ENCODE data around the gene RNF217. TPM values are rescaled to one million over a fixed set of nuclear protein-coding genes. Genes with fewer than 3 reads are reported as not detected.
A peak's percentile ranks its signal among the peaks of the same experiment; 100 is the strongest.

Gene RNF217
- total RNA-seq, 6 donors from 2014 or later, result 14.6 to 55.5 (median 31.9) TPM

- H3K27me3 ChIP-seq, result no peaks in the 10 kb centered on the region
- H3K4me1 ChIP-seq, result peaks cover 0 to 5% (median under 1%) of the 10 kb centered on the region in 4 donors
- no peaks in the 10 kb centered on the region for H3K36me3 ChIP-seq
- no peaks in the 10 kb centered on the region for H3K9me3 ChIP-seq
- no peak overlapping the region for H3K4me3 ChIP-seq
- no peak for ATAC-seq (ENCODE audit: low FRiP score in 2 of 2)
- no peak overlapping the region for H3K27ac ChIP-seq
- DNase-seq, result no peak
- TF ChIP-seq POLR2AphosphoS5 (IDR thresholded peaks at IDR 0.05) (no peak), POLR2A (IDR thresholded peaks at IDR 0.05) (no peak), CTCF (IDR thresholded peaks at IDR 0.05) (no peak), EP300 (IDR thresholded peaks at IDR 0.05) (no peak)
- WGBS, 2 donors, result 86 to 100% methylated on average over 1 to 6 of the region's 6 CpGs
These were observed 6.2 kb upstream of the RNF217 start for GRCh38 chr6:124956018-124956417.

- H3K27me3 ChIP-seq, result no peaks in the 10 kb centered on the region
- no peaks in the 10 kb centered on the region for H3K36me3 ChIP-seq
- H3K27ac ChIP-seq, result no peak overlapping the region
- H3K9me3 ChIP-seq, result no peaks in the 10 kb centered on the region
- TF ChIP-seq POLR2AphosphoS5 (IDR thresholded peaks at IDR 0.05) (no peak), POLR2A (IDR thresholded peaks at IDR 0.05) (no peak), CTCF (IDR thresholded peaks at IDR 0.05) (no peak), EP300 (IDR thresholded peaks at IDR 0.05) (no peak)
- no peak for ATAC-seq (ENCODE audit: low FRiP score in 2 of 2)
- DNase-seq, result no peak
- H3K4me1 ChIP-seq, result peaks cover 0 to 7% (median 5%) of the 10 kb centered on the region in 4 donors
- no peak overlapping the region for H3K4me3 ChIP-seq
These were observed 4.1 kb upstream of the RNF217 start for GRCh38 chr6:124958149-124958548.

- DNase-seq (no peak), ATAC-seq (ENCODE audit: low FRiP score in 2 of 2) (no peak)
- no peak overlapping the region for H3K27ac ChIP-seq
- TF ChIP-seq POLR2AphosphoS5 (IDR thresholded peaks at IDR 0.05), result no peak
- TF ChIP-seq EP300 (IDR thresholded peaks at IDR 0.05), result no peak
- TF ChIP-seq POLR2A (IDR thresholded peaks at IDR 0.05), result no peak
- no peak for TF ChIP-seq CTCF (IDR thresholded peaks at IDR 0.05)
- H3K9me3 ChIP-seq, result no peaks in the 10 kb centered on the region
- no peak overlapping the region for H3K4me3 ChIP-seq
- H3K36me3 ChIP-seq, result no peaks in the 10 kb centered on the region
- H3K27me3 ChIP-seq, result no peaks in the 10 kb centered on the region
- 86 to 87% methylated on average over 1 of the region's 1 CpG for WGBS, 2 donors
- H3K4me1 ChIP-seq, result peaks cover 2 to 8% (median 5%) of the 10 kb centered on the region in 4 donors
These were observed 3.4 kb upstream of the RNF217 start for GRCh38 chr6:124958759-124959354.

GRCh38 chr6:124960757-124961463 is 1.3 kb upstream of the RNF217 start:
- no peak for DNase-seq
- Histone ChIP-seq H3K36me3 (no peaks in the 10 kb centered on the region), H3K27me3 (no peaks in the 10 kb centered on the region), H3K4me1 (peaks cover 10 to 22% (median 17%) of the 10 kb centered on the region in 4 donors), H3K9me3 (no peaks in the 10 kb centered on the region), H3K27ac (peak overlapping the region; percentile 90 to 96 (median 92)), H3K4me3 (peak overlapping the region in 3 of 4 donors; percentile 83 to 91 (median 90))
- TF ChIP-seq EP300 (IDR thresholded peaks at IDR 0.05), result no peak
- no peak for TF ChIP-seq POLR2A (IDR thresholded peaks at IDR 0.05)
- no peak for TF ChIP-seq CTCF (IDR thresholded peaks at IDR 0.05)
- no peak for TF ChIP-seq POLR2AphosphoS5 (IDR thresholded peaks at IDR 0.05)
- ATAC-seq (ENCODE audit: low FRiP score in 2 of 2), result no peak
- WGBS, 2 donors, result 72 to 80% methylated on average over 4 of the region's 4 CpGs
